Measurements from ENCODE around the gene TROAP.
"Not testable (repeated sequence)": the region's sequence is repeated elsewhere in the genome, so short reads cannot be mapped to it uniquely, and the experiment has no call there.

TROAP gene

GRCh38 chr12:49322708-49323523 lies at the start of gene TROAP:
Gene TROAP (plus strand): TSS chr12:49323255. CDS start chr12:49323609, 354 bp downstream.
- DNase-seq: peak; percentile 90

GRCh38 chr12:49273726-49274395 lies 49.2 kb upstream of the TROAP start:
- DNase-seq: no peak

- no peak for DNase-seq
Observed at GRCh38 chr12:49274396-49275069, 48.5 kb upstream of the TROAP start.

GRCh38 chr12:49276304-49277290 lies 46.5 kb upstream of the TROAP start:
- DNase-seq: no peak

- no peak for DNase-seq
Observed at GRCh38 chr12:49277466-49277865, 45.6 kb upstream of the TROAP start.

GRCh38 chr12:49279706-49280159 lies 43.3 kb upstream of the TROAP start:
- DNase-seq: no peak

- not testable (repeated sequence) for DNase-seq
Observed at GRCh38 chr12:49280545-49280944, 42.5 kb upstream of the TROAP start.

- DNase-seq: no peak
Observed at GRCh38 chr12:49282302-49282701, 40.8 kb upstream of the TROAP start.

- not testable (repeated sequence) for DNase-seq
Observed at GRCh38 chr12:49282740-49283375, 40.2 kb upstream of the TROAP start.

GRCh38 chr12:49283541-49284429 lies 39.3 kb upstream of the TROAP start:
- no peak for DNase-seq

- DNase-seq: no peak
Observed at GRCh38 chr12:49284672-49285071, 38.4 kb upstream of the TROAP start.

- no peak for DNase-seq
Observed at GRCh38 chr12:49287876-49288275, 35.2 kb upstream of the TROAP start.

- peak; percentile 22 for DNase-seq
Observed at GRCh38 chr12:49288412-49288853, 34.6 kb upstream of the TROAP start.

GRCh38 chr12:49288922-49289555 lies 34.0 kb upstream of the TROAP start:
- no peak for DNase-seq

GRCh38 chr12:49292729-49293055 lies 30.4 kb upstream of the TROAP start:
- DNase-seq: no peak

- no peak for DNase-seq
Observed at GRCh38 chr12:49293056-49293956, 29.7 kb upstream of the TROAP start.

GRCh38 chr12:49294086-49294803 lies 28.8 kb upstream of the TROAP start:
- no peak for DNase-seq

- no peak for DNase-seq
Observed at GRCh38 chr12:49294804-49295081, 28.3 kb upstream of the TROAP start.
